IPS-18a (cell line): ENCODE results near the gene FNDC1.
"Not testable (repeated sequence)": the region's sequence is repeated elsewhere in the genome, so short reads cannot be mapped to it uniquely, and the experiment has no call there.

ENCODE experiments used
- H3K27ac ChIP-seq: one replicate; pipeline ENCODE4 v1.5.1; 2013; ENCODE audit warnings: low read length
- H3K27me3 ChIP-seq: one replicate; pipeline ENCODE4 v1.6.1; 2013; ENCODE audit warnings: mild to moderate bottlenecking, low read length; ENCODE audit not compliant: control insufficient read depth, insufficient read depth
- H3K36me3 ChIP-seq: one replicate; pipeline ENCODE4 v1.6.1; 2013; ENCODE audit warnings: low read depth, low read length; ENCODE audit not compliant: control insufficient read depth
- H3K4me1 ChIP-seq: one replicate; pipeline ENCODE4 v1.6.1; 2013; ENCODE audit warnings: low read depth, low read length; ENCODE audit not compliant: control insufficient read depth
- H3K4me3 ChIP-seq: one replicate; pipeline ENCODE4 v1.5.1; 2013; ENCODE audit warnings: low read length
- H3K9ac ChIP-seq: one replicate; pipeline ENCODE4 v1.6.1; 2013; ENCODE audit warnings: mild to moderate bottlenecking, low read length, moderate library complexity
- H3K9me3 ChIP-seq: one replicate; pipeline ENCODE4 v1.6.1; 2013; ENCODE audit warnings: low read depth, low read length; ENCODE audit not compliant: control insufficient read depth

Gene FNDC1

DNA sequence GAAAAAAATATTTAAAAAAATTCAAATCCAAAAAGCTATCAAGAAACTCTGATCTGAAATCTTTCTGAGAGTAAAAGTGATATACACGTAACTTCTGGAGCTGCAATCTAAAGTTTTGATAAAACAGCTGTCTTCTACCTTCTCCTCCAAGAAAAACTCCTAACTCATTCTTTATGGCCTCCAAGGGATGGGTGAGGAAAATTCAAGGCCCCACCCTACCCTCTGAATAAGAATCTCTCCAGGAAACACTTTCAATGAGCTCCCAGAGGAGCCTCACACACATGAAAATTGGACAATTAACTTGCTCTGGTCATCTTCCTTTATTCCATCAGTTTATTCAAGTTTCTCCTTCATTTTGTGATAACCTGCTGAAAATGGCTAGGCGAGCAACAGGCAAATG is 93.4 kb downstream of the FNDC1 start:
- no peak overlapping the region for H3K27ac ChIP-seq

GRCh38 chr6:159267165-159267564 is 98.0 kb downstream of the FNDC1 start:
- Histone ChIP-seq H3K9ac (no peak overlapping the region), H3K27me3 (no peaks in the 10 kb centered on the region), H3K9me3 (no peaks in the 10 kb centered on the region), H3K4me1 (no peaks in the 10 kb centered on the region), H3K36me3 (no peaks in the 10 kb centered on the region), H3K27ac (no peak overlapping the region), H3K4me3 (no peak overlapping the region)

More for the DNA sequence above, 93.4 kb downstream of the FNDC1 start:
- Histone ChIP-seq H3K36me3 (no peaks in the 10 kb centered on the region), H3K9me3 (no peaks in the 10 kb centered on the region), H3K4me1 (no peaks in the 10 kb centered on the region), H3K9ac (no peak overlapping the region), H3K4me3 (no peak overlapping the region), H3K27me3 (no peaks in the 10 kb centered on the region)

DNA sequence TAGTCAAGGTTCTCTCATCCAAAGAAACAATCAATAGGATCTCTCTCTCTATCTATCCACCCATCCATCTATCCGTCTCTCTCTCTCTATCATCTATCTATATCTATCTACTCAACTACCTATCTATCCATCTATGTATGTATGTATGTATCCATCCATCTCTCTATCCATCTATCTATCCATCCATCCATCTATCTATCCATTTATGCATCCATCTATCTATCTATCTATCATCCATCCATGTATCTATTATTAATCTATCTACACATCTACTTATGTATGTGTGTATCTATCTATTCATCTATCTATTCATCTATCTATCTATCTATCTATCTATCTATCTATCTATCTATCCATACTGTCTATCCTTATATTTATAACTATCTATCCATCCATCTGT is 99.3 kb downstream of the FNDC1 start:
- no peaks in the 10 kb centered on the region for H3K4me1 ChIP-seq
- H3K9me3 ChIP-seq, result no peaks in the 10 kb centered on the region
- H3K27me3 ChIP-seq, result no peaks in the 10 kb centered on the region
- no peak overlapping the region for H3K9ac ChIP-seq
- no peaks in the 10 kb centered on the region for H3K36me3 ChIP-seq
- H3K4me3 ChIP-seq, result no peak overlapping the region
- no peak overlapping the region for H3K27ac ChIP-seq

- H3K9me3 ChIP-seq, result no peaks in the 10 kb centered on the region
- no peaks in the 10 kb centered on the region for H3K36me3 ChIP-seq
- H3K27me3 ChIP-seq, result no peaks in the 10 kb centered on the region
- H3K9ac ChIP-seq, result no peak overlapping the region
- no peak overlapping the region for H3K4me3 ChIP-seq
- H3K4me1 ChIP-seq, result no peaks in the 10 kb centered on the region
- no peak overlapping the region for H3K27ac ChIP-seq
These were observed 102.1 kb downstream of the FNDC1 start for GRCh38 chr6:159271257-159271656.

DNA sequence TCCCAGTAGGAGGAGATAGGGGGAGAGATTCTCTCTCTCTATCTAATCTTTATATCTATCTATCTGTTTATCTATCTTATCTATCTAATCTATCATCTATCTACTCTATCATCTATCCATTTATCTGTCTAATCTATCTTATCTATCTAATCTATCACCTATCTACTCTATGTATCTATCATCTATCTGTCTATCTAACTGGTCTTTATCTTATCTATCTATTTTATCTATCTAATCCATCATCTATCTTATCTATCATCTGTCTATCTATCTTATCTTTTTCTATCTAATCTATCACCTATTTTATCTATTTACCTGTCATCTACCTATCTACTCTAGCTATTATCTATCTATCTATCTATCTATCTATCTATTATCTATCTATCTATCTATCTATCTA is 109.4 kb downstream of the FNDC1 start:
- no peaks in the 10 kb centered on the region for H3K36me3 ChIP-seq
- no peak overlapping the region for H3K27ac ChIP-seq
- no peaks in the 10 kb centered on the region for H3K4me1 ChIP-seq
- H3K9ac ChIP-seq, result no peak overlapping the region
- no peaks in the 10 kb centered on the region for H3K9me3 ChIP-seq
- H3K4me3 ChIP-seq, result no peak overlapping the region
- no peaks in the 10 kb centered on the region for H3K27me3 ChIP-seq

- H3K9ac ChIP-seq, result no peak overlapping the region
- H3K36me3 ChIP-seq, result no peaks in the 10 kb centered on the region
- no peak overlapping the region for H3K27ac ChIP-seq
These were observed 110.6 kb downstream of the FNDC1 start for GRCh38 chr6:159279790-159280277.

GRCh38 chr6:159282421-159282820 is 113.2 kb downstream of the FNDC1 start:
- H3K27ac ChIP-seq, result no peak overlapping the region
- H3K9ac ChIP-seq, result no peak overlapping the region
- H3K36me3 ChIP-seq, result no peaks in the 10 kb centered on the region
- H3K4me3 ChIP-seq, result no peak overlapping the region
- H3K27me3 ChIP-seq, result no peaks in the 10 kb centered on the region
- no peaks in the 10 kb centered on the region for H3K4me1 ChIP-seq
- H3K9me3 ChIP-seq, result no peaks in the 10 kb centered on the region

More at GRCh38 chr6:159279790-159280277, 110.6 kb downstream of the FNDC1 start:
- no peak overlapping the region for H3K4me3 ChIP-seq
- no peaks in the 10 kb centered on the region for H3K9me3 ChIP-seq
- H3K4me1 ChIP-seq, result no peaks in the 10 kb centered on the region
- no peaks in the 10 kb centered on the region for H3K27me3 ChIP-seq

DNA sequence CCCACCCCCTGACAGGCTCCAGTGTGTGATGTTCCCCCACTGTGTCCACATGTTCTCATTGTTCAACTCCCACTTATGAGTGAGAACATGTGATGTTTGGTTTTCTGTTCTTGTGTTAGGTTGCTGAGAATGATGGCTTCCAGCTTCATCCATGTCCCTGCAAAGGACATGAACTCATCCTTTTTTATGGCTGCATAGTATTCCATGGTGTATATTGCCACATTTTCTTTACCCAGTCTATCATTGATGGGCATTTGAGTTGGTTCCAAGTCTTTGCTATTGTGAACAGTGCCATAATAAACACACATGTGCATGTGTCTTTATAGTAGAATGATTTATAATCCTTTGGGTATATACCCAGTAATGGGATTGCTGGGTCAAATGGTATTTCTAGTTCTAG is 115.5 kb downstream of the FNDC1 start:
- not testable (repeated sequence) for H3K9me3 ChIP-seq, H3K27ac ChIP-seq, H3K4me1 ChIP-seq, H3K36me3 ChIP-seq, H3K27me3 ChIP-seq, H3K9ac ChIP-seq, H3K4me3 ChIP-seq

DNA sequence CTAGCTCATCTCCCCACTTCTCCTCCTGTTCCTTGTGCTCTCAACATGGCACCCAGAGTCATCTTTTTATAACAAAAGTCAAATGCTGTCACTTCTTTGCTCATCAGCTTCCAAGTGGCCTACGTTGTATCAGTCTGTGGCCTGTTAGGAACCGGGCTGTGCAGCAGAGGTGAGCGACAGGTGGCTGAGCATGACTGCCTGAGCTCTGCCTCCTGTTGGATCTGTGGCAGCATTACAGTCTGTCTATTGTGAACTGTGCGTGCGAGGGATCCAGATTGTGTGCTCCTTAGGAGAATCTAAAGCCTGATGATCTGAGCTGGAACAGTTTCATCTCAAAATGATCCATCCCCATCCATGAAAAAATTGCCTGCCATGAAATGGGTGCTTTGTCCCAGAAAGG is 129.6 kb downstream of the FNDC1 start:
- Histone ChIP-seq H3K4me3 (no peak overlapping the region), H3K4me1 (no peaks in the 10 kb centered on the region), H3K27me3 (no peaks in the 10 kb centered on the region), H3K27ac (no peak overlapping the region), H3K9me3 (peaks cover 2% of the 10 kb centered on the region), H3K36me3 (no peaks in the 10 kb centered on the region), H3K9ac (no peak overlapping the region)

GRCh38 chr6:159299566-159299965 is 130.4 kb downstream of the FNDC1 start:
- no peaks in the 10 kb centered on the region for H3K9me3 ChIP-seq
- H3K9ac ChIP-seq, result no peak overlapping the region
- no peak overlapping the region for H3K27ac ChIP-seq
- no peak overlapping the region for H3K4me3 ChIP-seq
- H3K27me3 ChIP-seq, result no peaks in the 10 kb centered on the region
- no peaks in the 10 kb centered on the region for H3K36me3 ChIP-seq
- H3K4me1 ChIP-seq, result no peaks in the 10 kb centered on the region

GRCh38 chr6:159301277-159301676 is 132.1 kb downstream of the FNDC1 start:
- Histone ChIP-seq H3K4me1 (no peaks in the 10 kb centered on the region), H3K27me3 (no peaks in the 10 kb centered on the region), H3K4me3 (no peak overlapping the region), H3K9ac (no peak overlapping the region), H3K9me3 (no peaks in the 10 kb centered on the region), H3K36me3 (no peaks in the 10 kb centered on the region), H3K27ac (no peak overlapping the region)

DNA sequence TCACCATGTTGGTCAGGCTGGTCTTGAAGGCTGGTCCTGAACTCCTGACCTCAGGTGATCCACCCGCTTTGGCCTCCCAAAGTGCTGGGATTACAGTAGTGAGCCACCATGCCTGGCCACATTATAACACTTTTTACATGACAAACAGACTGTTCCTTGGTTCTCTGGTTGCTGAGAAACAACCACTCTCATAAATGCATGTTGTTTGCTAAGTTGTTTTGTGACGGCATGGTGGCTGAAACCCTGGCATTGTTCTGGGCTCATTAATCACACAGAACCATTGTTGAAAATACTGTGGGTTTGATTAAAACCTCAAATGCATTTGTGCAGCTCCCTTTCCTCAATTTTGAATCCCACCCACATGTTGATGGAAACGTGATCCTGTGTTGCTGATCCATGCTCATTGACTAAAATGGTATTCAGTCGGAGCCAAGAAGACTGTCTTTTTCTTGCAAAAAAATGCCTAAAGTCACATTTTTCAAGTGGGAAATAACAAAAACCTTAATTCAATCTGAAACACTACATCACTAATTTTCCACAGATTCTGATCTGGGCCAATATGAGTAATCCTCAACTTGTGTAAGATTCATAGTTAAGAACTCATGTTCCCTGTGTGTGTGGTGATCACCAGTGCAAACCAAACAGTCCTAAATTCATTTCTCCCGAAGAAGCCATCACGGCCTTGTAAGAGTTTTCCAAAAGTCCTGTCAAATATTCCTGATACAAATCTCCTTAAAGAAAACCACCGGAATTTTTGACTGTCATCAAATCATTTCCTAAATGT is 132.8 kb downstream of the FNDC1 start:
- Histone ChIP-seq H3K36me3 (no peaks in the 10 kb centered on the region), H3K27me3 (no peaks in the 10 kb centered on the region), H3K27ac (no peak overlapping the region), H3K9me3 (no peaks in the 10 kb centered on the region), H3K9ac (no peak overlapping the region), H3K4me1 (no peaks in the 10 kb centered on the region), H3K4me3 (no peak overlapping the region)
